Measurements from ENCODE around the gene OXTR.

- TF ChIP-seq POLR2AphosphoS5 (IDR thresholded peaks at IDR 0.05) = no peak
- TF ChIP-seq CTCF (IDR thresholded peaks at IDR 0.05) = no peak
- no peak for TF ChIP-seq POLR2A (IDR thresholded peaks at IDR 0.05; ENCODE audit: low read depth)
These were observed 48.1 kb upstream of the OXTR start for GRCh38 chr3:8817486-8817885.

Measured in esophagus muscularis mucosa (tissue), 3 donors.